CD4-positive, alpha-beta memory T cell (primary cell): ENCODE measurements around the gene BST2. TPM values are rescaled to one million over a fixed set of nuclear protein-coding genes. Genes with fewer than 3 reads are reported as not detected.

Experiments
- CTCF ChIA-PET: fragments of 350-600 bp; sonication (Branson Sonifier 250); formaldehyde crosslinking; loops from one replicate; lab custom pipeline; 2021; ENCODE audit warnings: inconsistent platforms; ENCODE audit not compliant: partially characterized antibody; lab: Charles Lee
- POLR2A ChIA-PET: fragments of 350-600 bp; sonication (Branson Sonifier 250); formaldehyde crosslinking; loops from one replicate; lab custom pipeline; 2021; ENCODE audit not compliant: partially characterized antibody; lab: Charles Lee
- DNase-seq, 5 donors: peaks; one replicate each; pipeline versions ENCODE4 v3.0.0 to v3.0.0-alpha.2; 2020 to 2022; ENCODE audit warnings: mixed read lengths in 1 of 5
- H3K27ac ChIP-seq: one replicate; pipeline ENCODE4 v1.7.0; 2013; ENCODE audit warnings: low read depth, low read length
- H3K27me3 ChIP-seq: 2 replicates; pipeline ENCODE4 v1.7.0; 2013; ENCODE audit warnings: mild to moderate bottlenecking, low read length, moderate library complexity; ENCODE audit not compliant: insufficient read depth
- H3K36me3 ChIP-seq: 2 replicates; pipeline ENCODE4 v1.7.0; 2013; ENCODE audit warnings: mild to moderate bottlenecking, low read length, moderate library complexity; ENCODE audit not compliant: insufficient read depth
- H3K4me1 ChIP-seq: 2 replicates; pipeline ENCODE4 v1.7.0; 2013; ENCODE audit warnings: mild to moderate bottlenecking, low read length, moderate library complexity; ENCODE audit not compliant: insufficient read depth
- H3K4me3 ChIP-seq, 2 donors: one replicate each; pipeline ENCODE4 v1.7.0; 2013; ENCODE audit warnings: low read length in 2 of 2, mild to moderate bottlenecking in 1 of 2
- H3K9me3 ChIP-seq, 2 donors: one replicate each; pipeline ENCODE4 v1.7.0; 2013; ENCODE audit warnings: low read length in 2 of 2, control low read depth in 1 of 2; ENCODE audit not compliant: control insufficient read depth in 1 of 2
- H3K27ac Mint-ChIP-seq, 7 donors: one replicate each; pipeline ENCODE4 v1.8.0; 2020 to 2021; ENCODE audit warnings: mixed read lengths in 7 of 7, mild to moderate bottlenecking in 6 of 7, inconsistent platforms in 3 of 7, moderate library complexity in 3 of 7
- H3K27me3 Mint-ChIP-seq, 2 donors: one replicate each; pipeline ENCODE4 v1.8.0; 2020 to 2021; ENCODE audit warnings: mixed read lengths in 2 of 2
- H3K36me3 Mint-ChIP-seq, 2 donors: one replicate each; pipeline ENCODE4 v1.8.0; 2020 to 2021; ENCODE audit warnings: mixed read lengths in 2 of 2, inconsistent platforms in 1 of 2, mild to moderate bottlenecking in 1 of 2
- H3K4me1 Mint-ChIP-seq, 4 donors: one replicate each; pipeline ENCODE4 v1.8.0; 2020 to 2021; ENCODE audit warnings: mixed read lengths in 4 of 4, mild to moderate bottlenecking in 1 of 4
- H3K4me3 Mint-ChIP-seq, 8 donors: one replicate each; pipeline ENCODE4 v1.8.0; 2020 to 2021; ENCODE audit warnings: mixed read lengths in 8 of 8, mild to moderate bottlenecking in 7 of 8, moderate library complexity in 6 of 8, inconsistent platforms in 3 of 8
- H3K9me3 Mint-ChIP-seq, 8 donors: one replicate each; pipeline ENCODE4 v1.8.0; 2020 to 2021; ENCODE audit warnings: mixed read lengths in 8 of 8, mild to moderate bottlenecking in 5 of 8, inconsistent platforms in 3 of 8, moderate library complexity in 1 of 8
- intact Hi-C: fragments of 100-400 bp; cut with micrococcal nuclease; formaldehyde crosslinking; loops from one replicate; pipeline ENCODE4 v1.15.1; 2023
- polyA plus RNA-seq, 2 donors: library from polyadenylated mRNA; unstranded; fragments of 300-500 nt; fragmentation: Illumina TruSeq; gene quantifications; one replicate each; pipeline ENCODE4 v1.2.3, GENCODE V29; 2021
- total RNA-seq, 2 experiments: library from RNA; stranded (reverse); gene quantifications; one replicate each; pipeline ENCODE4 v1.2.3, GENCODE V29; 2021

Gene BST2
- total and polyA plus RNA-seq, 4 experiments from 2014 or later = 55.9 to 173 (median 99.6) TPM

GRCh38 chr19:17409990-17410389, 4.6 kb upstream of the BST2 start:
- Histone ChIP-seq H3K27me3 (no peaks in the 10 kb centered on the region), H3K36me3 (peaks cover 29% of the 10 kb centered on the region), H3K4me3 (no peak overlapping the region), H3K9me3 (no peaks in the 10 kb centered on the region), H3K27ac (no peak overlapping the region), H3K4me1 (peaks cover 11% of the 10 kb centered on the region)
- POLR2A ChIA-PET = interaction anchor here (1.0 kb wide), 1 partner anchor 10 kb away, joined by 4 read pairs; the partner anchor contains the start of gene MVB12A
- Mint-ChIP-seq H3K9me3 (no peaks in the 10 kb centered on the region), H3K36me3 (peaks cover 10 to 34% of the 10 kb centered on the region in 2 donors), H3K4me3 (peak overlapping the region in 1 of 8 donors; percentile 43), H3K27ac (peak overlapping the region in 1 of 7 donors; percentile 23), H3K27me3 (no peaks in the 10 kb centered on the region), H3K4me1 (peaks cover 12 to 29% (median 19%) of the 10 kb centered on the region in 4 donors)
- intact Hi-C loops = loop anchor here (5.0 kb wide), 2 partner anchors 73 to 103 kb away; partner anchors contain the start of genes DDA1, GTPBP3 and MRPL34
- no peak for DNase-seq
- CTCF ChIA-PET = interaction anchor here (1.1 to 1.5 kb wide), 3 partner anchors 9 to 14 kb away, joined by 3 to 4 read pairs (median 4); partner anchors contain the start of gene MVB12A

GRCh38 chr19:17406887-17407196, 1.4 kb upstream of the BST2 start:
- intact Hi-C loops = loop anchor here (5.0 kb wide), 2 partner anchors 70 to 100 kb away; partner anchors contain the start of genes DDA1, GTPBP3 and MRPL34
- H3K36me3 Mint-ChIP-seq = peaks cover 0 to 25% of the 10 kb centered on the region in 2 donors

GRCh38 chr19:17406046-17406886, 836 bp upstream of the BST2 start:
- ChIA-PET POLR2A (interaction anchor here (1.0 to 5.7 kb wide), 9 partner anchors 10 to 281 kb away, joined by 3 to 87 read pairs (median 5); partner anchors contain the start of genes ANO8, MVB12A and TMEM221), CTCF (interaction anchor here (0.7 to 4.4 kb wide), 11 partner anchors 9 to 169 kb away, joined by 3 to 25 read pairs (median 3); partner anchors contain the start of genes CCDC194, MRPL34 and MVB12A)
- Mint-ChIP-seq H3K27ac (peak overlapping the region; percentile 93 to 96 (median 95)), H3K9me3 (no peaks in the 10 kb centered on the region), H3K27me3 (no peaks in the 10 kb centered on the region), H3K36me3 (peaks cover 3 to 25% of the 10 kb centered on the region in 2 donors), H3K4me1 (peaks cover 20 to 45% (median 28%) of the 10 kb centered on the region in 4 donors), H3K4me3 (peak overlapping the region; percentile 94 to 98 (median 94))
- intact Hi-C loops = loop anchor here (5.0 kb wide), 2 partner anchors 69 to 99 kb away; partner anchors contain the start of genes DDA1, GTPBP3 and MRPL34
- DNase-seq = no peak
- H3K27me3 ChIP-seq = no peaks in the 10 kb centered on the region
- H3K9me3 ChIP-seq = no peaks in the 10 kb centered on the region
- peak overlapping the region; percentile 88 for H3K27ac ChIP-seq
- H3K36me3 ChIP-seq = peaks cover 8% of the 10 kb centered on the region
- peaks cover 32% of the 10 kb centered on the region for H3K4me1 ChIP-seq
- peak overlapping the region; percentile 93 to 98 for H3K4me3 ChIP-seq

More at GRCh38 chr19:17406887-17407196, 1.4 kb upstream of the BST2 start:
- peak overlapping the region; percentile 94 to 98 (median 94) for H3K4me3 Mint-ChIP-seq
- ChIA-PET CTCF (interaction anchor here (1.0 to 4.4 kb wide), 6 partner anchors 12 to 167 kb away, joined by 3 to 25 read pairs (median 4); partner anchors contain the start of genes CCDC194, MRPL34 and MVB12A), POLR2A (interaction anchor here (1.0 to 5.7 kb wide), 3 partner anchors 13 to 281 kb away, joined by 3 to 87 read pairs (median 4); partner anchors contain the start of gene MVB12A)
- DNase-seq = no peak
- peak overlapping the region; percentile 93 to 96 (median 95) for H3K27ac Mint-ChIP-seq
- Histone ChIP-seq H3K27me3 (no peaks in the 10 kb centered on the region), H3K36me3 (peaks cover 12% of the 10 kb centered on the region), H3K9me3 (no peaks in the 10 kb centered on the region), H3K4me3 (peak overlapping the region; percentile 93 to 98), H3K27ac (peak overlapping the region; percentile 88), H3K4me1 (peaks cover 32% of the 10 kb centered on the region)
- peaks cover 18 to 45% (median 31%) of the 10 kb centered on the region in 4 donors for H3K4me1 Mint-ChIP-seq
- no peaks in the 10 kb centered on the region for H3K9me3 Mint-ChIP-seq
- H3K27me3 Mint-ChIP-seq = no peaks in the 10 kb centered on the region

- H3K9me3 ChIP-seq = no peaks in the 10 kb centered on the region
- peak overlapping the region; percentile 93 to 98 for H3K4me3 ChIP-seq
- H3K36me3 Mint-ChIP-seq = peaks cover 3 to 28% of the 10 kb centered on the region in 2 donors
- ChIA-PET CTCF (interaction anchor here (0.6 to 4.4 kb wide), 8 partner anchors 10 to 170 kb away, joined by 3 to 25 read pairs (median 4); partner anchors contain the start of genes CCDC194 and MVB12A), POLR2A (interaction anchor here (0.7 to 5.7 kb wide), 8 partner anchors 9 to 396 kb away, joined by 3 to 87 read pairs (median 5); partner anchors contain the start of genes ANO8, MVB12A and TMEM221)
- peak overlapping the region; percentile 93 to 96 (median 94) for H3K27ac Mint-ChIP-seq
- H3K27me3 ChIP-seq = no peaks in the 10 kb centered on the region
- H3K27me3 Mint-ChIP-seq = no peaks in the 10 kb centered on the region
- peak overlapping the region; percentile 88 for H3K27ac ChIP-seq
- no peaks in the 10 kb centered on the region for H3K9me3 Mint-ChIP-seq
- peaks cover 32% of the 10 kb centered on the region for H3K4me1 ChIP-seq
- no peak for DNase-seq
- peak overlapping the region; percentile 94 to 98 (median 94) for H3K4me3 Mint-ChIP-seq
- intact Hi-C loops = loop anchor here (1.0 to 5.0 kb wide), 3 partner anchors 15 to 97 kb away; partner anchors contain the start of genes DDA1, GTPBP3 and MRPL34
- H3K36me3 ChIP-seq = peaks cover 8% of the 10 kb centered on the region
- peaks cover 20 to 45% (median 29%) of the 10 kb centered on the region in 4 donors for H3K4me1 Mint-ChIP-seq
Measured at GRCh38 chr19:17404621-17405249, 695 bp downstream of the BST2 start.

- intact Hi-C loops = no loop called here
Measured at GRCh38 chr19:17404015-17404414, 1.4 kb downstream of the BST2 start.

More at GRCh38 chr19:17404015-17404414, 1.4 kb downstream of the BST2 start:
- H3K36me3 Mint-ChIP-seq = peaks cover 3 to 28% of the 10 kb centered on the region in 2 donors
- Histone ChIP-seq H3K27me3 (no peaks in the 10 kb centered on the region), H3K4me3 (peak overlapping the region; percentile 93 to 98), H3K4me1 (peaks cover 32% of the 10 kb centered on the region), H3K9me3 (no peaks in the 10 kb centered on the region), H3K36me3 (peaks cover 8% of the 10 kb centered on the region), H3K27ac (peak overlapping the region; percentile 88)
- CTCF ChIA-PET = interaction anchor here (1.5 to 4.4 kb wide), 2 partner anchors 9 to 12 kb away, joined by 5 to 25 read pairs; partner anchors contain the start of gene CCDC194
- H3K27me3 Mint-ChIP-seq = no peaks in the 10 kb centered on the region
- H3K4me1 Mint-ChIP-seq = peaks cover 20 to 45% (median 29%) of the 10 kb centered on the region in 4 donors
- H3K4me3 Mint-ChIP-seq = peak overlapping the region; percentile 94 to 98 (median 94)
- POLR2A ChIA-PET = interaction anchor here (1.6 to 5.7 kb wide), 3 partner anchors 9 to 137 kb away, joined by 4 to 87 read pairs (median 5); partner anchors contain the start of genes BABAM1 and MVB12A
- no peak for DNase-seq
- H3K9me3 Mint-ChIP-seq = no peaks in the 10 kb centered on the region
- peak overlapping the region in 6 of 7 donors; percentile 75 to 93 (median 90) for H3K27ac Mint-ChIP-seq
